CD14-positive monocyte (primary cell): ENCODE data around the gene LAMTOR4. TPM values are rescaled to one million over a fixed set of nuclear protein-coding genes. Genes with fewer than 3 reads are reported as not detected.

ENCODE experiments used
- DNase-seq, 3 donors: peaks; one replicate each; pipeline ENCODE4 v3.0.0-alpha.2; 2011 to 2022
- H2AFZ ChIP-seq: 2 replicates; pipeline ENCODE4 v1.6.0; 2012; ENCODE audit warnings: mild to moderate bottlenecking, low read depth, low read length, inconsistent platforms; ENCODE audit not compliant: insufficient read depth, poor library complexity, severe bottlenecking
- H3K27ac ChIP-seq, 2 donors: 1 replicate in 1 of 2; 2 replicates in 1 of 2; pipeline ENCODE4 v1.5.1; 2012 to 2013; ENCODE audit warnings: low read length in 2 of 2, control low read depth in 1 of 2, inconsistent platforms in 1 of 2, low read depth in 1 of 2, mild to moderate bottlenecking in 1 of 2
- H3K27me3 ChIP-seq, 2 donors: one replicate each; pipeline versions ENCODE4 v1.6.0 to v1.6.1; 2011 to 2013; ENCODE audit warnings: low read length in 2 of 2; ENCODE audit not compliant: control insufficient read depth in 2 of 2, insufficient read depth in 2 of 2
- H3K36me3 ChIP-seq, 2 donors: replicated peaks in 1 of 2; 1 replicate in 1 of 2; 2 replicates in 1 of 2; pipeline versions ENCODE4 v1.5.1 to v1.6.1; 2012 to 2013; ENCODE audit warnings: low read length in 2 of 2, control low read depth in 1 of 2, inconsistent platforms in 1 of 2, mild to moderate bottlenecking in 1 of 2; ENCODE audit not compliant: insufficient read depth in 2 of 2, control insufficient read depth in 1 of 2
- H3K4me1 ChIP-seq, 2 donors: 1 replicate in 1 of 2; 2 replicates in 1 of 2; pipeline versions ENCODE4 v1.5.1 to v1.6.1; 2012 to 2013; ENCODE audit warnings: low read length in 2 of 2, control low read depth in 1 of 2, inconsistent platforms in 1 of 2, mild to moderate bottlenecking in 1 of 2, moderate library complexity in 1 of 2; ENCODE audit not compliant: insufficient read depth in 2 of 2, control insufficient read depth in 1 of 2
- H3K4me2 ChIP-seq: replicated peaks from 2 replicates; pipeline ENCODE3; 2012; ENCODE audit warnings: low read length, moderate library complexity, mild to moderate bottlenecking; ENCODE audit not compliant: poor library complexity, severe bottlenecking; ENCODE audit errors: extremely low read depth
- H3K4me3 ChIP-seq, 3 experiments: fragments of 200-600 bp in 1 of 3; sonication (generic) in 1 of 3; replicated peaks in 1 of 3; 1 replicate in 2 of 3; 2 replicates in 1 of 3; pipeline ENCODE4 v1.5.1; 2011 to 2013; ENCODE audit warnings: low read length in 3 of 3, mild to moderate bottlenecking in 3 of 3, control low read depth in 2 of 3, low read depth in 2 of 3, inconsistent platforms in 1 of 3, moderate library complexity in 1 of 3
- H3K79me2 ChIP-seq: 2 replicates; pipeline ENCODE4 v1.6.0; 2012; ENCODE audit warnings: mild to moderate bottlenecking, control low read depth, inconsistent platforms, low read length, moderate library complexity; ENCODE audit not compliant: insufficient read depth
- H3K9ac ChIP-seq: 2 replicates; pipeline ENCODE4 v1.6.0; 2017; ENCODE audit warnings: low read length, mild to moderate bottlenecking; ENCODE audit not compliant: insufficient read depth, poor library complexity, severe bottlenecking
- H3K9me3 ChIP-seq, 2 donors: replicated peaks in 1 of 2; 1 replicate in 1 of 2; 2 replicates in 1 of 2; pipeline versions ENCODE4 v1.5.1 to v1.6.1; 2012 to 2013; ENCODE audit warnings: low read length in 2 of 2, control low read depth in 1 of 2; ENCODE audit not compliant: control insufficient read depth in 1 of 2, insufficient read depth in 1 of 2
- H4K20me1 ChIP-seq: 2 replicates; pipeline ENCODE4 v1.6.0; 2012; ENCODE audit warnings: mild to moderate bottlenecking, low read length, control low read depth, moderate library complexity; ENCODE audit not compliant: insufficient read depth
- H3K27ac Mint-ChIP-seq, 7 donors: one replicate each; pipeline ENCODE4 v1.8.0; 2020; ENCODE audit warnings: mild to moderate bottlenecking in 7 of 7, mixed read lengths in 7 of 7, moderate library complexity in 6 of 7, inconsistent platforms in 2 of 7
- H3K27me3 Mint-ChIP-seq, 3 donors: one replicate each; pipeline ENCODE4 v1.8.0; 2021 to 2022; ENCODE audit warnings: low read depth in 3 of 3, mild to moderate bottlenecking in 3 of 3, mixed read lengths in 3 of 3, moderate library complexity in 3 of 3, inconsistent platforms in 1 of 3
- H3K36me3 Mint-ChIP-seq, 2 donors: one replicate each; pipeline ENCODE4 v1.8.0; 2020; ENCODE audit warnings: mixed read lengths in 2 of 2, inconsistent platforms in 1 of 2, mild to moderate bottlenecking in 1 of 2
- H3K4me1 Mint-ChIP-seq: one replicate; pipeline ENCODE4 v1.8.0; 2020; ENCODE audit warnings: mild to moderate bottlenecking, mixed read lengths
- H3K4me3 Mint-ChIP-seq, 2 donors: one replicate each; pipeline ENCODE4 v1.8.0; 2020; ENCODE audit warnings: mild to moderate bottlenecking in 2 of 2, mixed read lengths in 2 of 2, moderate library complexity in 1 of 2
- H3K9me3 Mint-ChIP-seq, 7 donors: one replicate each; pipeline ENCODE4 v1.8.0; 2020 to 2022; ENCODE audit warnings: mixed read lengths in 7 of 7, mild to moderate bottlenecking in 6 of 7, moderate library complexity in 6 of 7, inconsistent platforms in 2 of 7
- WGBS: methylation state at CpG from one replicate; pipeline ENCODE4 v1.1.5; 2013; ENCODE audit warnings: missing lambda C conversion rate; ENCODE audit not compliant: insufficient coverage; 5-methylcytosine and 5-hydroxymethylcytosine counted together
- intact Hi-C, 2 donors: fragments of 100-400 bp; cut with micrococcal nuclease; formaldehyde crosslinking; loops; one replicate each; pipeline versions ENCODE4 v1.15.0 to v1.15.1; 2023
- polyA plus RNA-seq, 3 donors: library from polyadenylated mRNA; depleted of rRNA in 1 of 3; unstranded in 2 of 3; stranded (reverse) in 1 of 3; fragments of 300-500 nt in 2 of 3; fragments of >200 nt in 1 of 3; fragmentation: Illumina TruSeq in 2 of 3; gene quantifications; 1 replicate in 2 of 3; 2 replicates in 1 of 3; pipeline ENCODE4 v1.2.3, GENCODE V29; 2012 to 2021
- TF ChIP-seq, protein P1 (sequence below): fragments of 200-600 bp; IDR thresholded peaks from one replicate; pipeline ENCODE4 v1.8.0; 2022; ENCODE audit warnings: antibody characterized with exemption, mild to moderate bottlenecking

The LAMTOR4 gene
- polyA plus RNA-seq, 3 donors: 533 to 754 (median 621) TPM

GRCh38 chr7:100198266-100198665, 49.5 kb downstream of the LAMTOR4 start:
- Mint-ChIP-seq H3K36me3 (no peaks in the 10 kb centered on the region), H3K4me3 (no peak overlapping the region), H3K27ac (no peak overlapping the region), H3K27me3 (peaks cover 1 to 7% (median 7%) of the 10 kb centered on the region in 3 donors), H3K4me1 (peaks cover 8% of the 10 kb centered on the region), H3K9me3 (no peaks in the 10 kb centered on the region)
- Histone ChIP-seq H3K4me2 (no peak overlapping the region), H3K4me1 (peaks cover 9 to 11% of the 10 kb centered on the region in 2 donors), H3K9me3 (no peaks in the 10 kb centered on the region), H3K79me2 (no peaks in the 10 kb centered on the region), H3K27ac (no peak overlapping the region), H3K36me3 (no peaks in the 10 kb centered on the region), H4K20me1 (no peaks in the 10 kb centered on the region), H3K9ac (no peak overlapping the region), H2AFZ (no peak overlapping the region), H3K4me3 (no peak overlapping the region), H3K27me3 (no peaks in the 10 kb centered on the region)
- TF ChIP-seq, protein P1, sequence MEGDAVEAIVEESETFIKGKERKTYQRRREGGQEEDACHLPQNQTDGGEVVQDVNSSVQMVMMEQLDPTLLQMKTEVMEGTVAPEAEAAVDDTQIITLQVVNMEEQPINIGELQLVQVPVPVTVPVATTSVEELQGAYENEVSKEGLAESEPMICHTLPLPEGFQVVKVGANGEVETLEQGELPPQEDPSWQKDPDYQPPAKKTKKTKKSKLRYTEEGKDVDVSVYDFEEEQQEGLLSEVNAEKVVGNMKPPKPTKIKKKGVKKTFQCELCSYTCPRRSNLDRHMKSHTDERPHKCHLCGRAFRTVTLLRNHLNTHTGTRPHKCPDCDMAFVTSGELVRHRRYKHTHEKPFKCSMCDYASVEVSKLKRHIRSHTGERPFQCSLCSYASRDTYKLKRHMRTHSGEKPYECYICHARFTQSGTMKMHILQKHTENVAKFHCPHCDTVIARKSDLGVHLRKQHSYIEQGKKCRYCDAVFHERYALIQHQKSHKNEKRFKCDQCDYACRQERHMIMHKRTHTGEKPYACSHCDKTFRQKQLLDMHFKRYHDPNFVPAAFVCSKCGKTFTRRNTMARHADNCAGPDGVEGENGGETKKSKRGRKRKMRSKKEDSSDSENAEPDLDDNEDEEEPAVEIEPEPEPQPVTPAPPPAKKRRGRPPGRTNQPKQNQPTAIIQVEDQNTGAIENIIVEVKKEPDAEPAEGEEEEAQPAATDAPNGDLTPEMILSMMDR: no peak
- intact Hi-C loops: no loop called here
- 100% methylated on average over 1 of the region's 10 CpGs for WGBS
- DNase-seq: no peak

DNA sequence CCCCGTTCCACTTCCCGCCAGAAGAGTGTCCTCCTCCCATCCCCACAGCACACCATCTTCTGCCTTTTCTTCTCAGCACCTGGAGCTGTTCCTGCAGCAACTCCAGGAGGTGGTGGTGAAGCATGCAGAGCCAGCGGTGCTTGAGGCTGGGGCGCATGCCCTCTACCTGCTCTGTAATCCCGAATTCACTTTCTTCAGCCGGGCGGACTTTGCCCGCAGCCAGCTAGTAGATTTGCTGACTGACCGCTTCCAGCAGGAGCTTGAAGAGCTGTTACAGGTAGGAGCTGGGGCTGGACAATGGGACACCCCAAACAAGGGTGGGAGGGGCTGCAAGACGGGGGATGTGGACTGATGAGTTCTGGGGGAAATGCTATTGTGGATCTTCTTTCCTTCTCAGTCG, 52.0 kb downstream of the LAMTOR4 start:
- Histone ChIP-seq H3K27ac (no peak overlapping the region), H3K79me2 (no peaks in the 10 kb centered on the region), H2AFZ (no peak overlapping the region), H3K9me3 (no peaks in the 10 kb centered on the region), H3K9ac (no peak overlapping the region), H3K27me3 (no peaks in the 10 kb centered on the region), H3K36me3 (no peaks in the 10 kb centered on the region), H3K4me1 (peaks cover 9 to 11% of the 10 kb centered on the region in 2 donors), H4K20me1 (no peaks in the 10 kb centered on the region), H3K4me2 (no peak overlapping the region), H3K4me3 (no peak overlapping the region)
- Mint-ChIP-seq H3K36me3 (no peaks in the 10 kb centered on the region), H3K4me3 (no peak overlapping the region), H3K27ac (peak overlapping the region in 1 of 7 donors; percentile 49), H3K27me3 (peaks cover 3 to 9% (median 7%) of the 10 kb centered on the region in 3 donors), H3K9me3 (peaks cover 0 to 2% (median 0%) of the 10 kb centered on the region in 7 donors), H3K4me1 (peaks cover 8% of the 10 kb centered on the region)
- TF ChIP-seq, protein P1: no peak
- WGBS: 100% methylated on average over 4 of the region's 11 CpGs
- intact Hi-C loops: no loop called here
- DNase-seq: no peak

Other genes with a start within 250 kb of the LAMTOR4 start
- 10 to 100 TPM; 10.8 to 17.9 (median 12.5) TPM for gene TRIM4, start 229.4 kb upstream of the LAMTOR4 start, polyA plus RNA-seq
- gene GJC3, start 219.3 kb upstream of the LAMTOR4 start, polyA plus RNA-seq: not detected
- not detected for gene AZGP1, start 172.9 kb upstream of the LAMTOR4 start, polyA plus RNA-seq
- gene ZKSCAN1, start 133.3 kb upstream of the LAMTOR4 start, polyA plus RNA-seq: 10 to 100 TPM; 10.4 to 24.3 (median 10.7) TPM
- 1 to 10 TPM; 1.5 to 4.6 (median 4.4) TPM for gene ZSCAN21, start 99.1 kb upstream of the LAMTOR4 start, polyA plus RNA-seq
- gene ZNF3, start 67.2 kb upstream of the LAMTOR4 start, polyA plus RNA-seq: 10 to 100 TPM in 1 of 3 donors, 1 to 10 TPM in 2; 7.1 to 13.4 (median 8.9) TPM
- 100 to 1,000 TPM in 2 of 3 donors, 10 to 100 TPM in 1; 77.1 to 119 (median 109) TPM for gene COPS6, start 59.9 kb upstream of the LAMTOR4 start, polyA plus RNA-seq
- 10 to 100 TPM in 1 of 3 donors, 1 to 10 TPM in 2; 6.9 to 61.1 (median 8.8) TPM for gene MCM7, start 47.5 kb upstream of the LAMTOR4 start, polyA plus RNA-seq
- gene AP4M1, start 47.3 kb upstream of the LAMTOR4 start, polyA plus RNA-seq: 10 to 100 TPM; 10.5 to 13.1 (median 12.6) TPM
- gene TAF6, start 29.6 kb upstream of the LAMTOR4 start, polyA plus RNA-seq: 10 to 100 TPM in 2 of 3 donors, 1 to 10 TPM in 1; 9.6 to 28.9 (median 11.0) TPM
- 1 to 10 TPM; 6.2 to 6.8 (median 6.2) TPM for gene CNPY4, start 29.3 kb upstream of the LAMTOR4 start, polyA plus RNA-seq
- under 1 TPM; 0.57 to 0.81 (median 0.59) TPM for gene MBLAC1, start 22.0 kb upstream of the LAMTOR4 start, polyA plus RNA-seq
- gene TRAPPC14, start 9.8 kb downstream of the LAMTOR4 start, polyA plus RNA-seq: 10 to 100 TPM in 1 of 3 donors, 1 to 10 TPM in 2; 1.0 to 38.4 (median 1.6) TPM
- gene GAL3ST4, start 19.7 kb downstream of the LAMTOR4 start, polyA plus RNA-seq: under 1 TPM in 1 of 3 donors, not detected in 2; 0.31 TPM
- gene GPC2, start 28.5 kb downstream of the LAMTOR4 start, polyA plus RNA-seq: under 1 TPM in 1 of 3 donors, not detected in 2; 0.91 TPM
- under 1 TPM in 2 of 3 donors, not detected in 1; 0.39 TPM for gene STAG3, start 29.0 kb downstream of the LAMTOR4 start, polyA plus RNA-seq
- gene PVRIG, start 71.0 kb downstream of the LAMTOR4 start, polyA plus RNA-seq: under 1 TPM in 2 of 3 donors, not detected in 1; 0.27 to 0.38 TPM
- 1 to 10 TPM in 1 of 3 donors, under 1 TPM in 1, not detected in 1; 0.58 to 1.2 TPM for gene SPDYE3, start 158.8 kb downstream of the LAMTOR4 start, polyA plus RNA-seq
- 10 to 100 TPM in 1 of 3 donors, 1 to 10 TPM in 2; 1.7 to 62.6 (median 2.2) TPM for gene PILRB, start 209.2 kb downstream of the LAMTOR4 start, polyA plus RNA-seq
- 100 to 1,000 TPM; 316 to 491 (median 364) TPM for gene PILRA, start 224.6 kb downstream of the LAMTOR4 start, polyA plus RNA-seq